Measurements from ENCODE around the gene CCDC32. TPM values are rescaled to one million over a fixed set of nuclear protein-coding genes. Genes with fewer than 3 reads are reported as not detected.

Gene CCDC32, protein sequence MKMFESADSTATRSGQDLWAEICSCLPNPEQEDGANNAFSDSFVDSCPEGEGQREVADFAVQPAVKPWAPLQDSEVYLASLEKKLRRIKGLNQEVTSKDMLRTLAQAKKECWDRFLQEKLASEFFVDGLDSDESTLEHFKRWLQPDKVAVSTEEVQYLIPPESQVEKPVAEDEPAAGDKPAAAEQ
- 16.3 and 18.6 TPM in 2 replicates for total RNA-seq

DNA sequence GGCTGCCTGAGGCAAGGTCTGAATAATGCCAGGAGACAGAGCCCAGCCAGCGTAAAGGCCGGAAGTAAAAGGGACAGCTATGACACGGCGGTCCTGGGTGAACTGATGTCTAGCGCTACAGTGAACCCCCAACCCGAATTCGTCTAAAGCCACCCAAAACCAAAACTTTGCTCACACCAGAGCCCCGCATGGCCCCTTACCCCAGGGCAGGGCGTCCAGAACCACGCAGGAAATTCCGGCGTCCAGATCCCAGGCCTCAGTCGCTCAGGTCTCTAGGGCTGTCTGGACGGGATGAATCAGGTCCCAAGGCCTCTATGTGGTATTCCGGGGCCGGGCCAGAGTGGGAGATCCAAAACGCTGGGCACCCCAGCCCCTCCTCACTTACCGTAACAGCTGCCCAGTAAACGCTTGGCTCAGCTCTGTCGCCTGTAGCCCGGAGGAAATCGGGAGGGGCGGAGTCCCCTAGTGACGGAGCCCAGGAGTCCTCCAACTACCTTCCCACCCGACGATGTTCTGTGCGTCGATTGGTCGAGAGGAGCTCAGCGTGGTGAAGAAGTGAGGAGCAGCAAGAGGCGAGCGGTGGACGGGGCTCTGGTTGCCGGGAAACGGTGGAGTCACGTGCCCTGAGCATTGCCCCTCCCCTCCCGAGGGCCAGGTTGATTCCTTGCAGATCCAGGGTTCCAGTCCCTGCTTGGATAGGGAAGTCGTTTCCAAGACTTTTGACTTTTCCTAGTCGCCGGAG lies at the start of gene CCDC32:
TSS of gene CCDC32 (minus strand) at position 452 of the 742 bp plus-strand sequence. CDS start 2,027 bp downstream, outside the sequence.
- Histone ChIP-seq H3K4me2 (ENCODE audit: insufficient read depth, low read length) (peak within 1 kb of the TSS; percentile 93), H3K27ac (ENCODE audit: low read depth, low read length) (peak within 1 kb of the TSS; percentile 86), H3K36me3 (ENCODE audit: insufficient read depth, low read length) (peaks cover 14% of the 10 kb centered on the region), H2AFZ (ENCODE audit: low read length) (peak within 1 kb of the TSS; percentile 93), H3K27me3 (ENCODE audit: insufficient read depth, low read length) (no peaks in the 10 kb centered on the region), H3K4me3 (ENCODE audit: insufficient read depth, low read length) (peak within 1 kb of the TSS; percentile 80), H3K79me2 (ENCODE audit: insufficient read depth, low read length) (peaks cover 34% of the 10 kb centered on the region), H4K20me1 (ENCODE audit: insufficient read depth, low read length) (no peaks in the 10 kb centered on the region), H3K9me3 (ENCODE audit: low read depth, low read length) (no peaks in the 10 kb centered on the region), H3K4me1 (ENCODE audit: insufficient read depth, low read length) (peaks cover 14% of the 10 kb centered on the region)
- TF ChIP-seq, protein P1, sequence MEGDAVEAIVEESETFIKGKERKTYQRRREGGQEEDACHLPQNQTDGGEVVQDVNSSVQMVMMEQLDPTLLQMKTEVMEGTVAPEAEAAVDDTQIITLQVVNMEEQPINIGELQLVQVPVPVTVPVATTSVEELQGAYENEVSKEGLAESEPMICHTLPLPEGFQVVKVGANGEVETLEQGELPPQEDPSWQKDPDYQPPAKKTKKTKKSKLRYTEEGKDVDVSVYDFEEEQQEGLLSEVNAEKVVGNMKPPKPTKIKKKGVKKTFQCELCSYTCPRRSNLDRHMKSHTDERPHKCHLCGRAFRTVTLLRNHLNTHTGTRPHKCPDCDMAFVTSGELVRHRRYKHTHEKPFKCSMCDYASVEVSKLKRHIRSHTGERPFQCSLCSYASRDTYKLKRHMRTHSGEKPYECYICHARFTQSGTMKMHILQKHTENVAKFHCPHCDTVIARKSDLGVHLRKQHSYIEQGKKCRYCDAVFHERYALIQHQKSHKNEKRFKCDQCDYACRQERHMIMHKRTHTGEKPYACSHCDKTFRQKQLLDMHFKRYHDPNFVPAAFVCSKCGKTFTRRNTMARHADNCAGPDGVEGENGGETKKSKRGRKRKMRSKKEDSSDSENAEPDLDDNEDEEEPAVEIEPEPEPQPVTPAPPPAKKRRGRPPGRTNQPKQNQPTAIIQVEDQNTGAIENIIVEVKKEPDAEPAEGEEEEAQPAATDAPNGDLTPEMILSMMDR (IDR thresholded peaks at IDR 0.05; ENCODE audit: extremely low read depth, low read depth, low read length) = no peak
- DNase-seq (ENCODE audit: insufficient read length, low spot score, missing footprints) = peak; percentile 97

DNA sequence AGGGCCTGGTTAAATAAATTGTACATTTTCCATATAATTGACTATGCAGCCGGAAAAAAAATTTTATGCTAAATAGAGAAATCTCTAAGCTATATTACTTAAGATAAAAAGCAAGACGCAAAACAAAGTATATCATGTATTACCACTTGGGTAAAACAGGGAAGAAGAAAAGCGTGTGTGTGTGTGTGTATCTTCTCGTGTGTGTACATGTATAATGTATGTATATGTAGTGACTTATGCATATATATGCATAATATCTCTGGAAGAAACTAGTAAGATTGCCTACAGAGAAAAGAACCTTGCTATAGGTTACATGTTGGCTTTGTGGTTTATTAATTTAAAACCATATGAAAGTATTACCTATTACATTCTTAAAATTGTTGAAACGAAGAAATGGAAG lies 48.2 kb upstream of the CCDC32 start:
- Histone ChIP-seq H3K4me3 (ENCODE audit: insufficient read depth, low read length) (no peak overlapping the region), H3K27ac (ENCODE audit: low read depth, low read length) (no peak overlapping the region), H3K4me2 (ENCODE audit: insufficient read depth, low read length) (no peak overlapping the region), H3K27me3 (ENCODE audit: insufficient read depth, low read length) (no peaks in the 10 kb centered on the region), H3K36me3 (ENCODE audit: insufficient read depth, low read length) (peaks cover 6% of the 10 kb centered on the region), H2AFZ (ENCODE audit: low read length) (no peak overlapping the region), H3K79me2 (ENCODE audit: insufficient read depth, low read length) (no peaks in the 10 kb centered on the region), H3K9me3 (ENCODE audit: low read depth, low read length) (no peaks in the 10 kb centered on the region), H3K4me1 (ENCODE audit: insufficient read depth, low read length) (no peaks in the 10 kb centered on the region), H4K20me1 (ENCODE audit: insufficient read depth, low read length) (no peaks in the 10 kb centered on the region)
- DNase-seq (ENCODE audit: insufficient read length, low spot score, missing footprints) = peak; percentile 11
- TF ChIP-seq, protein P1 (IDR thresholded peaks at IDR 0.05; ENCODE audit: extremely low read depth, low read depth, low read length) = no peak

DNA sequence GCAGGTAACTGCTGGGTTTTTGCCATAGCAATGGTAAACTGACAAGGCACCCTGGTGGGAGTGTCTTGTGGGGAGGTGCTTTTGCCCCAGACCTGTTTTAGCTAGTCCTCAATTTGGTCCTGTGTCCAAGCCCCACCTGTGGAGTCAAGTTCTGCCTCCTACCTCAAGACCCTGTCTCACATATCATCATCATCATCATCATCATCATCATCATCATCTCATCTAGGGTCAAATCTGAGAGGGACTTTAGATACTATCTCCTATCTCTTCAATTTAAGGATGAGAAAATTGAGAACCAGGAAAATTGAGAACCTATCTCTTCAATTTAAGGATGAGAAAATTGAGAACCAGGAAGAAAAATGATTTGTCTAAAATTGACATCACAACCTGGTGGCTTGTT lies 39.1 kb upstream of the CCDC32 start:
- Histone ChIP-seq H2AFZ (ENCODE audit: low read length) (no peak overlapping the region), H3K27ac (ENCODE audit: low read depth, low read length) (no peak overlapping the region), H3K4me3 (ENCODE audit: insufficient read depth, low read length) (no peak overlapping the region), H3K36me3 (ENCODE audit: insufficient read depth, low read length) (peaks cover 15% of the 10 kb centered on the region), H3K4me1 (ENCODE audit: insufficient read depth, low read length) (no peaks in the 10 kb centered on the region), H4K20me1 (ENCODE audit: insufficient read depth, low read length) (no peaks in the 10 kb centered on the region), H3K4me2 (ENCODE audit: insufficient read depth, low read length) (no peak overlapping the region), H3K9me3 (ENCODE audit: low read depth, low read length) (no peaks in the 10 kb centered on the region), H3K27me3 (ENCODE audit: insufficient read depth, low read length) (no peaks in the 10 kb centered on the region), H3K79me2 (ENCODE audit: insufficient read depth, low read length) (peaks cover 39% of the 10 kb centered on the region)
- DNase-seq (ENCODE audit: insufficient read length, low spot score, missing footprints) = peak; percentile 35
- TF ChIP-seq, protein P1 (IDR thresholded peaks at IDR 0.05; ENCODE audit: extremely low read depth, low read depth, low read length) = no peak

DNA sequence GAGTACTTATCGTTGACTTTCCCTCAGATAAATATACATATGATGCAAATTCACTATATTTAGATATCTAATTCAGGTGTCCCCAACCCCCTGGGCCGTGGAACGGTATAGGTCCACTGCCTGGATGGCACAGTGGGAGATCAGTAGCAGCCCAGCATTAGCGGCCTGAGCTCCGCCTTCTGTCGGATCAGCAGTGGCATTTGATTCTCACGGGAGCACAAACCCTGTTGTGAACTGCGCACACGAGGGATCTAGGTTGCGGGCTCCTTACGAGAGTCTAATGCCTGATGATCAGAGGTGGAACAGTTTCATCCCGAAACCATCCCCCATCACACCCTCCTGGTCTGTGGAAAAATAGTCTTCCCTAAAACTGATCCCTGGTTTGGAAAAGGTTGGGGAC lies 36.1 kb upstream of the CCDC32 start:
- Histone ChIP-seq H3K27me3 (ENCODE audit: insufficient read depth, low read length) (no peaks in the 10 kb centered on the region), H4K20me1 (ENCODE audit: insufficient read depth, low read length) (no peaks in the 10 kb centered on the region), H2AFZ (ENCODE audit: low read length) (peak overlapping the region; percentile 70), H3K27ac (ENCODE audit: low read depth, low read length) (no peak overlapping the region), H3K79me2 (ENCODE audit: insufficient read depth, low read length) (peaks cover 69% of the 10 kb centered on the region), H3K4me2 (ENCODE audit: insufficient read depth, low read length) (no peak overlapping the region), H3K36me3 (ENCODE audit: insufficient read depth, low read length) (no peaks in the 10 kb centered on the region), H3K4me3 (ENCODE audit: insufficient read depth, low read length) (no peak overlapping the region), H3K9me3 (ENCODE audit: low read depth, low read length) (no peaks in the 10 kb centered on the region), H3K4me1 (ENCODE audit: insufficient read depth, low read length) (no peaks in the 10 kb centered on the region)
- no peak for DNase-seq (ENCODE audit: insufficient read length, low spot score, missing footprints)
- TF ChIP-seq, protein P1 (IDR thresholded peaks at IDR 0.05; ENCODE audit: extremely low read depth, low read depth, low read length) = no peak
